ENCODE measurements around the gene TKTL2. TPM values are rescaled to one million over a fixed set of nuclear protein-coding genes. Genes with fewer than 3 reads are reported as not detected.

Gene TKTL2
- total RNA-seq, 1 experiment from 2014 or later = not detected

GRCh38 chr4:163489929-163490328 lies 16.4 kb upstream of the TKTL2 start:
- Mint-ChIP-seq H3K27ac (peak overlapping the region in 1 of 3 experiments; percentile 57; a peak in 1 of 7 replicates), H3K4me1 (peaks cover 2 to 7% of the 10 kb centered on the region in 2 experiments; a peak in 3 of 4 replicates), H3K4me3 (no peak overlapping the region), H3K27me3 (ENCODE audit: low read depth) (no peaks in the 10 kb centered on the region), H3K9me3 (peaks cover 0 to 2% of the 10 kb centered on the region in 2 experiments; a peak in 2 of 5 replicates), H3K36me3 (ENCODE audit: insufficient read depth in 1 of 3, low read depth in 3 of 3) (no peaks in the 10 kb centered on the region; a peak in 1 of 7 replicates)
- no CpG with 5 or more reads among the region's 1 CpG for WGBS (ENCODE audit: extremely low coverage, insufficient read length, low lambda C conversion rate)
- Histone ChIP-seq H3K79me2 (ENCODE audit: insufficient read depth, low read length) (no peaks in the 10 kb centered on the region), H2BK20ac (ENCODE audit: low read depth, low read length, poor library complexity, severe bottlenecking) (no peak overlapping the region), H3K56ac (ENCODE audit: insufficient read length, low read depth, low read length) (no peak overlapping the region), H4K8ac (replicated peaks; ENCODE audit: insufficient read length, low read depth, low read length) (no peak overlapping the region), H4K5ac (ENCODE audit: insufficient read length, low read depth, low read length) (no peak overlapping the region), H2AK5ac (ENCODE audit: insufficient read length, low read length) (no peak overlapping the region), H3K4me2 (ENCODE audit: insufficient read depth, insufficient read length, low read length) (no peak overlapping the region), H3K14ac (ENCODE audit: insufficient read depth, low read length) (no peak overlapping the region), H2BK120ac (ENCODE audit: low read depth, low read length, poor library complexity, severe bottlenecking) (no peak overlapping the region), H2BK12ac (ENCODE audit: insufficient read length, low read depth, low read length) (no peak overlapping the region), H3T11ph (ENCODE audit: low read length) (no peak overlapping the region), H2AFZ (ENCODE audit: low read length) (no peak overlapping the region), H3K23ac (ENCODE audit: insufficient read length, low read depth, low read length) (no peak overlapping the region), H3K18ac (ENCODE audit: insufficient read length, low read depth, low read length) (no peak overlapping the region), H3K23me2 (ENCODE audit: insufficient read length, low read depth, low read length, poor library complexity, severe bottlenecking) (no peaks in the 10 kb centered on the region), H2BK5ac (ENCODE audit: insufficient read length, low read length) (no peak overlapping the region), H3K27ac (ENCODE audit: insufficient read length, low read depth, low read length) (no peak overlapping the region), H3K9ac (ENCODE audit: extremely low read depth, insufficient read length, low read length) (no peak overlapping the region), H3K4me1 (ENCODE audit: insufficient read depth, low read length) (no peaks in the 10 kb centered on the region), H3K4ac (ENCODE audit: low read depth, low read length) (no peak overlapping the region), H4K91ac (ENCODE audit: insufficient read length, low read depth, low read length) (no peak overlapping the region), H3K79me1 (ENCODE audit: insufficient read depth, low read depth, low read length, poor library complexity, severe bottlenecking) (no peaks in the 10 kb centered on the region), H2BK15ac (ENCODE audit: low read depth, low read length) (no peak overlapping the region), H3K27me3 (ENCODE audit: insufficient read depth, low read length) (no peaks in the 10 kb centered on the region), H3K9me3 (ENCODE audit: control insufficient read depth, low read depth, low read length) (no peaks in the 10 kb centered on the region), H4K20me1 (ENCODE audit: control insufficient read depth, insufficient read depth, insufficient read length) (no peaks in the 10 kb centered on the region)
- TF ChIP-seq CTCF (conservative IDR thresholded peaks at IDR 0.05) = no peak
- DNase-seq = no peak

All from H9 (cell line).